ENCODE results near the gene NUCKS1.

GRCh38 chr1:205709640-205710039, 40.3 kb downstream of the NUCKS1 start:
- TF ChIP-seq POLR2AphosphoS5 (IDR thresholded peaks at IDR 0.05; ENCODE audit: low read depth, low read length) (no peak), POLR2A (IDR thresholded peaks at IDR 0.05; ENCODE audit: low read depth, low read length) (no peak), TAF1 (IDR thresholded peaks at IDR 0.05; ENCODE audit: borderline replicate concordance, low read depth, low read length) (no peak)

Measured in GM12892 (cell line).